SK-N-DZ (cell line): ENCODE results near the gene GRK5.
A peak's percentile ranks its signal among the peaks of the same experiment; 100 is the strongest.

Experiments used
- DNase-seq: peaks from one replicate; pipeline ENCODE4 v3.0.0-alpha.2; 2015; ENCODE audit warnings: low spot score

GRK5 gene

GRCh38 chr10:119197921-119198320 lies 9.4 kb upstream of the GRK5 start:
- no peak for DNase-seq

- DNase-seq = no peak
These were observed 8.9 kb upstream of the GRK5 start for GRCh38 chr10:119198438-119198837.

- DNase-seq = peak; percentile 87
These were observed 8.0 kb upstream of the GRK5 start for GRCh38 chr10:119199231-119199992.

- DNase-seq = no peak
These were observed 6.1 kb upstream of the GRK5 start for GRCh38 chr10:119201233-119201632.

- DNase-seq = no peak
These were observed 4.4 kb upstream of the GRK5 start for GRCh38 chr10:119203006-119203405.

GRCh38 chr10:119205894-119206602 lies 1.3 kb upstream of the GRK5 start:
- peak; percentile 73 for DNase-seq

GRCh38 chr10:119206603-119207365 lies 587 bp upstream of the GRK5 start:
- peak; percentile 69 for DNase-seq

GRCh38 chr10:119207713-119208552 lies 562 bp downstream of the GRK5 start:
- DNase-seq = peak; percentile 47

GRCh38 chr10:119208553-119208940 lies 1.2 kb downstream of the GRK5 start:
- no peak for DNase-seq

GRCh38 chr10:119209035-119209735 lies 1.8 kb downstream of the GRK5 start:
- DNase-seq = peak; percentile 88

- no peak for DNase-seq
These were observed 2.5 kb downstream of the GRK5 start for GRCh38 chr10:119209736-119210355.

- peak; percentile 96 for DNase-seq
These were observed 3.3 kb downstream of the GRK5 start for GRCh38 chr10:119210633-119211032.

GRCh38 chr10:119211176-119211575 lies 3.8 kb downstream of the GRK5 start:
- peak; percentile 37 for DNase-seq

GRCh38 chr10:119211625-119212441 lies 4.5 kb downstream of the GRK5 start:
- peak; percentile 84 for DNase-seq

- DNase-seq = no peak
These were observed 8.0 kb downstream of the GRK5 start for GRCh38 chr10:119215371-119215770.

GRCh38 chr10:119216127-119216526 lies 8.8 kb downstream of the GRK5 start:
- DNase-seq = no peak

GRCh38 chr10:119217401-119217800 lies 10.0 kb downstream of the GRK5 start:
- no peak for DNase-seq

- no peak for DNase-seq
These were observed 10.7 kb downstream of the GRK5 start for GRCh38 chr10:119217991-119218490.

- DNase-seq = no peak
These were observed 12.5 kb downstream of the GRK5 start for GRCh38 chr10:119219871-119220270.
